ENCODE data around the gene PSG1.
"Not testable (repeated sequence)": the region's sequence is repeated elsewhere in the genome, so short reads cannot be mapped to it uniquely, and the experiment has no call there.

Gene PSG1

GRCh38 chr19:42897729-42898128 is 18.2 kb upstream of the PSG1 start:
- not testable (repeated sequence) for H3K27ac ChIP-seq (ENCODE audit: low read length); H3K79me2 ChIP-seq (ENCODE audit: insufficient read depth, low read length); H3K27me3 ChIP-seq (ENCODE audit: insufficient read depth, low read length, poor library complexity); H3K4me2 ChIP-seq (ENCODE audit: insufficient read depth, low read length); H3K9ac ChIP-seq (ENCODE audit: low read depth, low read length); DNase-seq; H3K4me3 ChIP-seq (ENCODE audit: low read depth in 1 of 2, low read length in 2 of 2); H3K9me3 ChIP-seq (ENCODE audit: insufficient read depth, low read length, severe bottlenecking); H2AFZ ChIP-seq (ENCODE audit: low read depth, low read length); H3K36me3 ChIP-seq (ENCODE audit: insufficient read depth, low read length); H4K20me1 ChIP-seq (ENCODE audit: insufficient read depth, low read length); H3K4me1 ChIP-seq (ENCODE audit: insufficient read depth, low read length); ATAC-seq (ENCODE audit: insufficient read depth, low read depth)

GRCh38 chr19:42890446-42890845 is 10.9 kb upstream of the PSG1 start:
- not testable (repeated sequence) for H3K27me3 ChIP-seq (ENCODE audit: insufficient read depth, low read length, poor library complexity); H3K9ac ChIP-seq (ENCODE audit: low read depth, low read length); H3K27ac ChIP-seq (ENCODE audit: low read length); H3K79me2 ChIP-seq (ENCODE audit: insufficient read depth, low read length); H3K4me3 ChIP-seq (ENCODE audit: low read depth in 1 of 2, low read length in 2 of 2); H4K20me1 ChIP-seq (ENCODE audit: insufficient read depth, low read length); H2AFZ ChIP-seq (ENCODE audit: low read depth, low read length); DNase-seq; ATAC-seq (ENCODE audit: insufficient read depth, low read depth); H3K4me2 ChIP-seq (ENCODE audit: insufficient read depth, low read length); H3K9me3 ChIP-seq (ENCODE audit: insufficient read depth, low read length, severe bottlenecking); H3K4me1 ChIP-seq (ENCODE audit: insufficient read depth, low read length); H3K36me3 ChIP-seq (ENCODE audit: insufficient read depth, low read length)

GRCh38 chr19:42887876-42888445 is 8.4 kb upstream of the PSG1 start:
- H4K20me1 ChIP-seq (ENCODE audit: insufficient read depth, low read length); H3K9ac ChIP-seq (ENCODE audit: low read depth, low read length); H3K27me3 ChIP-seq (ENCODE audit: insufficient read depth, low read length, poor library complexity); H3K4me2 ChIP-seq (ENCODE audit: insufficient read depth, low read length); H3K36me3 ChIP-seq (ENCODE audit: insufficient read depth, low read length); DNase-seq; H3K9me3 ChIP-seq (ENCODE audit: insufficient read depth, low read length, severe bottlenecking); H3K79me2 ChIP-seq (ENCODE audit: insufficient read depth, low read length); ATAC-seq (ENCODE audit: insufficient read depth, low read depth); H3K4me1 ChIP-seq (ENCODE audit: insufficient read depth, low read length); H3K4me3 ChIP-seq (ENCODE audit: low read depth in 1 of 2, low read length in 2 of 2); H3K27ac ChIP-seq (ENCODE audit: low read length); H2AFZ ChIP-seq (ENCODE audit: low read depth, low read length): not testable (repeated sequence)

- not testable (repeated sequence) for H3K79me2 ChIP-seq (ENCODE audit: insufficient read depth, low read length); H3K9ac ChIP-seq (ENCODE audit: low read depth, low read length); H3K4me2 ChIP-seq (ENCODE audit: insufficient read depth, low read length); H3K27me3 ChIP-seq (ENCODE audit: insufficient read depth, low read length, poor library complexity); ATAC-seq (ENCODE audit: insufficient read depth, low read depth); H3K27ac ChIP-seq (ENCODE audit: low read length); H3K4me3 ChIP-seq (ENCODE audit: low read depth in 1 of 2, low read length in 2 of 2); H3K4me1 ChIP-seq (ENCODE audit: insufficient read depth, low read length); H4K20me1 ChIP-seq (ENCODE audit: insufficient read depth, low read length); H3K36me3 ChIP-seq (ENCODE audit: insufficient read depth, low read length); DNase-seq; H2AFZ ChIP-seq (ENCODE audit: low read depth, low read length); H3K9me3 ChIP-seq (ENCODE audit: insufficient read depth, low read length, severe bottlenecking)
Observed at GRCh38 chr19:42882730-42883129, 3.2 kb upstream of the PSG1 start.

GRCh38 chr19:42882010-42882409 is 2.5 kb upstream of the PSG1 start:
- H2AFZ ChIP-seq (ENCODE audit: low read depth, low read length); H4K20me1 ChIP-seq (ENCODE audit: insufficient read depth, low read length); H3K36me3 ChIP-seq (ENCODE audit: insufficient read depth, low read length); H3K9ac ChIP-seq (ENCODE audit: low read depth, low read length); H3K4me2 ChIP-seq (ENCODE audit: insufficient read depth, low read length); H3K27ac ChIP-seq (ENCODE audit: low read length); H3K4me1 ChIP-seq (ENCODE audit: insufficient read depth, low read length); H3K27me3 ChIP-seq (ENCODE audit: insufficient read depth, low read length, poor library complexity); H3K4me3 ChIP-seq (ENCODE audit: low read depth in 1 of 2, low read length in 2 of 2); DNase-seq; H3K79me2 ChIP-seq (ENCODE audit: insufficient read depth, low read length); ATAC-seq (ENCODE audit: insufficient read depth, low read depth); H3K9me3 ChIP-seq (ENCODE audit: insufficient read depth, low read length, severe bottlenecking): not testable (repeated sequence)

GRCh38 chr19:42881279-42881678 is 1.8 kb upstream of the PSG1 start:
- H3K27ac ChIP-seq (ENCODE audit: low read length); H3K4me1 ChIP-seq (ENCODE audit: insufficient read depth, low read length); H3K9me3 ChIP-seq (ENCODE audit: insufficient read depth, low read length, severe bottlenecking); ATAC-seq (ENCODE audit: insufficient read depth, low read depth); H3K4me3 ChIP-seq (ENCODE audit: low read depth in 1 of 2, low read length in 2 of 2); H3K4me2 ChIP-seq (ENCODE audit: insufficient read depth, low read length); H3K36me3 ChIP-seq (ENCODE audit: insufficient read depth, low read length); H3K9ac ChIP-seq (ENCODE audit: low read depth, low read length); H3K27me3 ChIP-seq (ENCODE audit: insufficient read depth, low read length, poor library complexity); H2AFZ ChIP-seq (ENCODE audit: low read depth, low read length); H4K20me1 ChIP-seq (ENCODE audit: insufficient read depth, low read length); H3K79me2 ChIP-seq (ENCODE audit: insufficient read depth, low read length): not testable (repeated sequence)
- peak; percentile 66 for TF ChIP-seq CTCF (IDR thresholded peaks at IDR 0.05; ENCODE audit: borderline replicate concordance, extremely low read depth, low read length, poor library complexity, severe bottlenecking)
- DNase-seq = peak; percentile 8

GRCh38 chr19:42880621-42881020 is 1.1 kb upstream of the PSG1 start:
- H3K4me1 ChIP-seq (ENCODE audit: insufficient read depth, low read length); H3K79me2 ChIP-seq (ENCODE audit: insufficient read depth, low read length); ATAC-seq (ENCODE audit: insufficient read depth, low read depth); H3K9me3 ChIP-seq (ENCODE audit: insufficient read depth, low read length, severe bottlenecking); H3K9ac ChIP-seq (ENCODE audit: low read depth, low read length); H4K20me1 ChIP-seq (ENCODE audit: insufficient read depth, low read length); H3K27ac ChIP-seq (ENCODE audit: low read length); DNase-seq; H3K4me2 ChIP-seq (ENCODE audit: insufficient read depth, low read length); H3K36me3 ChIP-seq (ENCODE audit: insufficient read depth, low read length); H3K4me3 ChIP-seq (ENCODE audit: low read depth in 1 of 2, low read length in 2 of 2); H2AFZ ChIP-seq (ENCODE audit: low read depth, low read length); H3K27me3 ChIP-seq (ENCODE audit: insufficient read depth, low read length, poor library complexity): not testable (repeated sequence)

- H3K79me2 ChIP-seq (ENCODE audit: insufficient read depth, low read length); H3K36me3 ChIP-seq (ENCODE audit: insufficient read depth, low read length); H3K27me3 ChIP-seq (ENCODE audit: insufficient read depth, low read length, poor library complexity); H3K9ac ChIP-seq (ENCODE audit: low read depth, low read length); H3K4me2 ChIP-seq (ENCODE audit: insufficient read depth, low read length); H3K4me3 ChIP-seq (ENCODE audit: low read depth in 1 of 2, low read length in 2 of 2); H3K4me1 ChIP-seq (ENCODE audit: insufficient read depth, low read length); ATAC-seq (ENCODE audit: insufficient read depth, low read depth); DNase-seq; H4K20me1 ChIP-seq (ENCODE audit: insufficient read depth, low read length); H3K9me3 ChIP-seq (ENCODE audit: insufficient read depth, low read length, severe bottlenecking); H2AFZ ChIP-seq (ENCODE audit: low read depth, low read length); H3K27ac ChIP-seq (ENCODE audit: low read length): not testable (repeated sequence)
Observed at GRCh38 chr19:42876596-42876995, 2.9 kb downstream of the PSG1 start.

Data from DND-41 (cell line).